Activated CD4-positive, alpha-beta T cell treated with anti-CD3 and anti-CD28 coated beads, Interleukin-2, amount 50 U/mL, for 48 hours (primary cell): ENCODE data around the gene SGCD.

Experiments used
- DNase-seq, 2 experiments: peaks; one replicate each; pipeline ENCODE4 v3.0.0-alpha.2; 2020

SGCD gene

GRCh38 chr5:156363861-156364260 is 36.9 kb downstream of the SGCD start:
- no peak for DNase-seq

DNA sequence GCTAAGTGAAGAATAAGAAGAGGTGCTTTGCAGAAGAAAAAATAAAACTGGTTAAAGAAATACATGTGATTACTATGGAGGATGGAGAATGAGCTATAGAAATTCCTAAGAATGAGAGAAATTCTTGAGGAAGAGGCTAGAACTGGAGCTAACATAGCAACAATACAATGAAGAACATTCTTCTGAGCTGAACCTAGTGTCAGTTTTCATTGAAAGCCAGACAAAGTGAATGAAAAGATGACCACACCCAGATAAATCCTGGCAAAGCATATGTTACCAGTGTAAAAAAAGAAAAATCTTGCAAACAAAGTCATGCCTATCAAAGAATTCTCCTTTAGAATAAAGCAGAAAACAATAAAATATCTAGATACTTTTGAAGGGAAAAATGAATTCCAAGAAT is 39.6 kb downstream of the SGCD start:
- DNase-seq, result no peak

GRCh38 chr5:156367597-156367996 is 40.6 kb downstream of the SGCD start:
- DNase-seq, result no peak

- no peak for DNase-seq
These were observed 49.0 kb downstream of the SGCD start for GRCh38 chr5:156375895-156376495.

DNA sequence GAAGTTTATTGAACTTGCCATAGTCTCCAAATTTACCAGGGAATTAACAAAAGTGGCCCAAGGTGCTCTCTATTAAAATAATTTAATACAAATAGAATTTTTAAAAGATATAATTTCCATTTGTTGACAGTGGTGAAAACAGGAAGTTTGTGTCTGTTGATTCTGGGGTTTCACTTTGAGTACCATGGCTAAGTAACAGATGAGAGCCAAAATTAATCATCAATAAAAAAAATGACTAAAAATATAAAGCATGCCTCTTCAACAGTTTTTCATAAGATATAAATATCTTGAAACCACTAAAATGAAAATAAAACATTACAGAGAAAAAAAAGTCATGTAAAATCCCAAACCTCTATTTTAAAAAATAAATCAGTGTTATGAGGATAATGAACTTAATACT is 49.8 kb downstream of the SGCD start:
- DNase-seq, result no peak

GRCh38 chr5:156378159-156378558 is 51.2 kb downstream of the SGCD start:
- no peak for DNase-seq

DNA sequence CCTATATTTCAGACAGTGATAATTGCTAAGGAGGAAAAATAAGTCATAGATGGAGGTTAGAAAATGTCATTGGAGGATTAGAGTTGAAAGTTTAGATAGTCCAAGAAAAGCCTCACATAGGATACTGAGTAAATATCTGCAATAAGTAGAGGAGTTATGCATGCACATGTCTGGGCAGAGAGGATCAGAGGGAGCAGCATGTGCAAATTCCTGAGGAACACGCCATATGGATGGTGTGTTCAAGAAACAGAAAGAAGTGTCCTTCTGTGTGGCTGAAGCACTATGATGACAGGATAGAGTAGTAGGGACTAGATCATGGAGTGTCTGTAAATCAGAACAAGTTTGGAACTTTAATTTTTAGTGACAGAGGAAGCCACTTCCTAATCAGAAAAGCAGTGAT is 52.2 kb downstream of the SGCD start:
- DNase-seq, result no peak

DNA sequence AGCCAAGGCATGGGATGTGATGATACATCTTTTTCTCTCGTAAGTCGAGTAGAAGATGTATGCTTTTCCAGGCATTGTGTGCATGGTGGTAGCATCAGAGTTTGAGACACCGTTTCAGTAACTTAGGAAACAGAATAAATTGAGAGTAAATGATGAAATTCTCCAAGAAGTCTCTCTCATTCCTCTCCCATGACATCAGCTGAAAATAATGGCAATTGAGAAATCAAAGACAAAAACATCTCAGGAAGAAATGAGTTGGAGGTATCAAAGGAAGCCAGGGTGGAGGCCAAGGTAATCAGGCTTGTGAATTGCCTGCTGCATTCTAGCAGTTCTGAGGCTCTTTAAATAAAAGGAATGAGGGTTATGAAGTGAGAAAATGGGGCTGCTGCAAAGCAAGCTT is 53.9 kb downstream of the SGCD start:
- no peak for DNase-seq

- DNase-seq, result no peak
These were observed 56.7 kb downstream of the SGCD start for GRCh38 chr5:156383510-156384265.

DNA sequence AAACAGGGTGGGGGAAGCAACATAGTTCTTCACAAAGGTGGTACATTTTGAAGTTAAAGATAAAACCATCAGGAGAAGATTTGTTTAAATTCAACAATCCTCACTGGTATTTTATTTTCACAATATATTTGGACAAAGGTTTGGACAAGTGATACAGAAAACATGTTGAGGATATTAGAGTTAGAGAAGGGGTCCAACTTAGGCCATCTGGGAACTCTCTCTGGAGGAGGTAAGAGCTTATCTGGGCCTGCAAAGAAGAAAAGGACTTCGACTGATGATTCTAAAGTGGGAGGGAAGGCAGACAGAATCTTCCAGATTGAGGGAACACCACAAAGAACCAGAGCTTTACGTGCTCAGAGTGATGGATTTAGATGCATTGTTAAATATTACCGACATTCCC is 58.5 kb downstream of the SGCD start:
- no peak for DNase-seq

GRCh38 chr5:156386976-156387375 is 60.0 kb downstream of the SGCD start:
- DNase-seq, result no peak

GRCh38 chr5:156387391-156387790 is 60.4 kb downstream of the SGCD start:
- no peak for DNase-seq

DNA sequence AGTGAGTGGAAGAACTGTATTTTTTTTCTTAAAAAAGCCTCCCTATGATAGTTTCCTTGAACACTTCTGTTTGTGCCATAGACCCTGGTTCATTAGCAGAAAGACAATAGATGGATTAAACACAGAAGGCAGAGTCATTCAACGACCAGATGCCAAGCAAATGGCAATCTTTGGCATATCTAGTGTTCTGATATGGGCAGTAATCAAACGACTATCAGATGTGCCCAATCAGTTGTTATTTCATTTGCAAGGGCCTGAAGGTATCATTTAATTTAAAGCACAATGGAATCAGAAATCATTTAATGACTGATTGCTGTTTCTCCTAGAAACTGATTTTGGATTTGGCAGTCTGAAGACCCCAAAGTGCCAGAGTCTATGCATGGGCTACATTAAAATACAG is 61.3 kb downstream of the SGCD start:
- no peak for DNase-seq

GRCh38 chr5:156391139-156391538 is 64.2 kb downstream of the SGCD start:
- no peak for DNase-seq

- no peak for DNase-seq
These were observed 67.0 kb downstream of the SGCD start for GRCh38 chr5:156393980-156394379.

DNA sequence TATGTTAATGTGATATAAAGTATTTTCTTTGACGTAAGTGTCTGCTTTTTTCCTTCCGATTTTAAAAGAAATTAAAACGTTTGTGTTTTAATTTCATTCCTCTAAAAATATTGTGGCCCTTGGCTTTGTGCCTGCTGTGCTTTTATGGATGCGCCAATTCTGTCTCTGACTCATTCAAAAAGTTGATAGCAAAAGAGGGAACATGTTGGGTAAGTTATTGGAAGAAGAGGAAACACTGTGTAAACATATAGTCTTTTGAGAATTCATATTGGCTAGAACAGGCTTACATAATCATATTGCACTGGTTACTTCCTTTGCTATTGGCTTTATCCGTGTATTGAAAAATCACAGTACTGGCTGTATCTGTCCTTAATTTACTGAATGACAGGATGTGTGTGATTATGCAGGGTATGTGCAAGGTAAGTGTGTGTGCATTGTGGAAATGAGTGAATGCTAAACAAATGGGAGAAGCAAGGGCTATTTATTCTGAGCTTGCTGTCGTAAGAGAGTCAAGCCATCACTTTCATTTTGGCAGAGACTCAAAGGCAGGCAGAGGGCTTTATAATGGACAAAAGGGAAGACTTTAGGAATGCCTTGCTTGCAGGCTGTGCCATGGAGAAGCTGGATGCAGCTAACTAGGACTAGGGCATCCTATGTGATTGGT is 67.8 kb downstream of the SGCD start:
- no peak for DNase-seq

- no peak for DNase-seq
These were observed 68.3 kb downstream of the SGCD start for GRCh38 chr5:156395306-156395675.

DNA sequence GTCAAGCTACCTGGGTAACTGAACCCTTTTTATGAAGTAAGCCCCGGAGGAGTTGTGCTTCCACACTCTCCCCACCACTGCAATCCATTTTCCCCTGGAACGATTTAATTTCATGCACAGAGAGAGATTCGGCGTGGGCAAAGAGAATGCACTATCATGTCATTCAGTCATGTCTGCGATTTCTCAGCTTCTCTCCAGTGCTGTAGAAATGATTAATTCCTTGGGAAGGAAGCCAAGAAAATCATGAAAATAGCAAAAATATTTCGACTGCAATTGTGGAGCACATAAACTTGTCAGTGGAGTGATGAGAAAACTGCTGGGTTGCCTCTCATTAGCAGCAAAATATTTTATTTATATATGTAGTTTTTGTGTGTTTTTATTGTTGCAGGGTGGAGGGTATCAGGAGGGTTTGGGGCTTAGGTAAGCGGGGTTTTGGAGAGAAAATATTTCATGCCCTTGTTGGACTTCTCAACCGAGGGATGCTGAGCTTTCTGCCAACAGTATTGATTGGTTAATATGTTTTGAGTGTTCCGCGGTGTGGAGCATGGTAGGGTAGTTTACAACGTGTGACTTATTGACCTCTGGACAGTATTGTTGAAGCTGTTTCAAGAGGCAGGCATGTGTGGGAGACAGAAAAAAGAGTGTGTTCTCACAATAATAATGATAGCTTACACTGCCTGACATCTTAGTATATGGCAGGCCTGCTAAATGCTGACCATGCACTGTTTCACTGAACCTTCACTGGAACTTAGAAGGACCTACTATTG is 69.3 kb downstream of the SGCD start:
- DNase-seq, result no peak

DNA sequence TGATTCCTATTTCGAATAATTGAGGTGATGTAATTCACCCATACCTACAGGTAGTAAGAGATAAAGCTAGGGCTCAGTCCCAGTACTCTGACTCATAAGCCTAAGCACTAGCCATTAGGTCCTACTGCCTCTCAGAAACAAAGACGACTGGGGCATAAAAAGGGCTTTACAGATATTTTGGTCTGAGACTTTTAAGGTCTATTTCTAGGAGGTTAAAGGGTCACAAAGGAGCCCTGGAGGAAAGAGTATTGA is 69.8 kb downstream of the SGCD start:
- no peak for DNase-seq

GRCh38 chr5:156399323-156399722 is 72.4 kb downstream of the SGCD start:
- no peak for DNase-seq

DNA sequence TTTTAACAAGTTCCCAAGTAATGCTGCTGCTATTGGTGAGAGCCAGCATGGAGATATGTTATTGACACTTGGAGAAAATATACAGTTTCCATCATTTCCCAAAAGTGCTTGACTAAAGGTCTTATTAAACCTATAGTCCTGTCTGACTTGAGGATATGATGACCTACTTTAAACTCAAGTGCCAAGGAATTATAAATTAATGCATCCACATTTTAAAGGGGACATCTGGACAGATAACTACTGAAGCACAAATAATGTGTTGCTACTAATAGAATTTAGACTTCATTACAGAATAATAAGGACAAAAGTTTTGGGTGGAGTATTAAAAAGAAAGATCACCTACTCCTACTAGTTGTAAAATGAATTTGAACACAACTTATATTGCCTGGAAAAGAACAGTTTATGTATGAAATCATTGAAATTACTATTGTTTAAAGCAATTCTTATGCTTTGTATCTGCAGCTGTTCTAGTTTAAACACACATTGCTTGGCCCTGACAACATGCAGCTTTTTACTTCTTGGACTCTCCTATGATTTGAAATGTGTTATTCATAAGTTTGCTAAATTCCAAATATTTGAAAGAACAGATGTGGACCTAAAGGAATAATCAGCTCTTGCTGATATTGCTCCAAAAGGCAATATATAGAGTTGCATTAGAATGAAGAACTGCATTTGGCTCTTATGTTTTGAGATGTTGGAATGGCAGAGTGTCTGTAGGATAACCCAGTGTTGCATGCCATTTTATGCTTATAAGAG is 73.4 kb downstream of the SGCD start:
- DNase-seq, result no peak

DNA sequence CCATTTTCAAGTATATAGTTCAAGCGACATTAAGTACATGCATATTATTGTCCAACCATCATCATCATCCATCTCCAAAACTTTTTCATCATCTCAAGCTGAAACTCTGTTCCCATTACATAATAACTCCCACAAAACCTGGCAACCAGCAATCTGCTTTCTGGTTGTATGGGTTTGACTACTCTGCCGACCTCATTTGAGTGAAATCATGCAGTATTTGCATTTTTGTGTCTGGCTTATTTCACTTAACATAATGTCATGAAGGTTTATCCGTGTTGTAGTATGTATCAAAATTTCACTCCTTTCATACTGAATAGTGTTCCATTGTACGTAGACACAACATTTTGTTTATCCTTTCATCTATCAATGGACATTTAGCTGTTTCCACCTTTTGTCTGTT is 74.8 kb downstream of the SGCD start:
- no peak for DNase-seq

- DNase-seq, result peak; percentile 53 to 62
These were observed 75.5 kb downstream of the SGCD start for GRCh38 chr5:156402387-156402921.
